Activated T-cell treated with anti-CD3 and anti-CD28 coated beads, Interleukin-2, amount 50 U/mL, for 4 hours (primary cell): ENCODE data around the gene CD34. TPM values are rescaled to one million over a fixed set of nuclear protein-coding genes. Genes with fewer than 3 reads are reported as not detected.
"Not testable (repeated sequence)": the region's sequence is repeated elsewhere in the genome, so short reads cannot be mapped to it uniquely, and the experiment has no call there.

ENCODE experiments used
- ATAC-seq, 2 donors: fragments of 200-7000 bp; cut with Tn5 transposase; one replicate each; pipeline ENCODE4 v1.10.0; 2021
- DNase-seq: peaks from one replicate; pipeline ENCODE4 v3.0.0-alpha.2; 2020
- H3K27me3 Mint-ChIP-seq: one replicate; pipeline ENCODE4 v1.8.0; 2021; ENCODE audit warnings: low read depth, mixed read lengths
- H3K36me3 Mint-ChIP-seq: one replicate; pipeline ENCODE4 v1.8.0; 2022; ENCODE audit warnings: mixed read lengths; ENCODE audit not compliant: insufficient read depth
- H3K4me1 Mint-ChIP-seq: one replicate; pipeline ENCODE4 v1.8.0; 2021; ENCODE audit warnings: low read depth, mixed read lengths
- H3K4me3 Mint-ChIP-seq: one replicate; pipeline ENCODE4 v1.8.0; 2021; ENCODE audit warnings: mild to moderate bottlenecking, moderate library complexity, mixed read lengths
- H3K9me3 Mint-ChIP-seq: one replicate; pipeline ENCODE4 v1.8.0; 2021; ENCODE audit warnings: mixed read lengths
- total RNA-seq, 3 donors: library from RNA; stranded (reverse); gene quantifications; one replicate each; pipeline ENCODE4 v1.2.1, GENCODE V29; 2021

CD34 gene
- total RNA-seq, 3 donors from 2014 or later: 0.05 to 0.20 (median 0.08) TPM

- ATAC-seq (peak in 1 of 2 donors; percentile 6), DNase-seq (no peak)
- H3K9me3 Mint-ChIP-seq: no peaks in the 10 kb centered on the region
- peak overlapping the region; percentile 84 for H3K4me3 Mint-ChIP-seq
- peaks cover 5% of the 10 kb centered on the region for H3K27me3 Mint-ChIP-seq
- no peaks in the 10 kb centered on the region for H3K36me3 Mint-ChIP-seq
- peaks cover 41% of the 10 kb centered on the region for H3K4me1 Mint-ChIP-seq
Measured at GRCh38 chr1:207883660-207884250, 27.2 kb downstream of the CD34 start.

- ATAC-seq (peak; percentile 75 to 78), DNase-seq (no peak)
- H3K4me1 Mint-ChIP-seq: peaks cover 39% of the 10 kb centered on the region
- H3K27me3 Mint-ChIP-seq: peaks cover 5% of the 10 kb centered on the region
- no peaks in the 10 kb centered on the region for H3K36me3 Mint-ChIP-seq
- no peaks in the 10 kb centered on the region for H3K9me3 Mint-ChIP-seq
- peak overlapping the region; percentile 84 for H3K4me3 Mint-ChIP-seq
Measured at GRCh38 chr1:207883104-207883651, 27.7 kb downstream of the CD34 start.

GRCh38 chr1:207882692-207883091 lies 28.2 kb downstream of the CD34 start:
- DNase-seq: no peak
- H3K27me3 Mint-ChIP-seq: peaks cover 5% of the 10 kb centered on the region
- H3K9me3 Mint-ChIP-seq: no peaks in the 10 kb centered on the region
- ATAC-seq: peak; percentile 16 to 19
- H3K36me3 Mint-ChIP-seq: no peaks in the 10 kb centered on the region
- peaks cover 40% of the 10 kb centered on the region for H3K4me1 Mint-ChIP-seq
- H3K4me3 Mint-ChIP-seq: peak overlapping the region; percentile 84

GRCh38 chr1:207878939-207879338 lies 32.0 kb downstream of the CD34 start:
- H3K4me3 Mint-ChIP-seq: no peak overlapping the region
- ATAC-seq (no peak), DNase-seq (no peak)
- peaks cover 50% of the 10 kb centered on the region for H3K4me1 Mint-ChIP-seq
- H3K9me3 Mint-ChIP-seq: no peaks in the 10 kb centered on the region
- H3K36me3 Mint-ChIP-seq: no peaks in the 10 kb centered on the region
- no peaks in the 10 kb centered on the region for H3K27me3 Mint-ChIP-seq

- DNase-seq, H3K36me3 Mint-ChIP-seq, ATAC-seq, H3K9me3 Mint-ChIP-seq, H3K4me3 Mint-ChIP-seq, H3K27me3 Mint-ChIP-seq: not testable (repeated sequence)
- H3K4me1 Mint-ChIP-seq: peaks cover 51% of the 10 kb centered on the region
Measured at GRCh38 chr1:207877914-207878313, 33.0 kb downstream of the CD34 start.

- no peak for DNase-seq
- H3K9me3 Mint-ChIP-seq: no peaks in the 10 kb centered on the region
- H3K4me1 Mint-ChIP-seq: peaks cover 56% of the 10 kb centered on the region
- no peaks in the 10 kb centered on the region for H3K36me3 Mint-ChIP-seq
- no peak overlapping the region for H3K4me3 Mint-ChIP-seq
- ATAC-seq: no peak
- no peaks in the 10 kb centered on the region for H3K27me3 Mint-ChIP-seq
Measured at GRCh38 chr1:207876131-207876530, 34.8 kb downstream of the CD34 start.

GRCh38 chr1:207875532-207875931 lies 35.4 kb downstream of the CD34 start:
- Mint-ChIP-seq H3K36me3 (no peaks in the 10 kb centered on the region), H3K27me3 (no peaks in the 10 kb centered on the region), H3K4me3 (no peak overlapping the region), H3K9me3 (no peaks in the 10 kb centered on the region), H3K4me1 (peaks cover 62% of the 10 kb centered on the region)
- ATAC-seq (no peak), DNase-seq (no peak)

- Mint-ChIP-seq H3K9me3 (no peaks in the 10 kb centered on the region), H3K36me3 (no peaks in the 10 kb centered on the region), H3K27me3 (no peaks in the 10 kb centered on the region), H3K4me1 (peaks cover 71% of the 10 kb centered on the region), H3K4me3 (peak overlapping the region; percentile 60)
- ATAC-seq (peak; percentile 30 to 35), DNase-seq (no peak)
Measured at GRCh38 chr1:207873055-207873890, 37.7 kb downstream of the CD34 start.

GRCh38 chr1:207872621-207873020 lies 38.3 kb downstream of the CD34 start:
- no peaks in the 10 kb centered on the region for H3K9me3 Mint-ChIP-seq
- H3K27me3 Mint-ChIP-seq: no peaks in the 10 kb centered on the region
- H3K36me3 Mint-ChIP-seq: no peaks in the 10 kb centered on the region
- DNase-seq (no peak), ATAC-seq (no peak)
- H3K4me1 Mint-ChIP-seq: peaks cover 73% of the 10 kb centered on the region
- peak overlapping the region; percentile 60 for H3K4me3 Mint-ChIP-seq

- peaks cover 3% of the 10 kb centered on the region for H3K36me3 Mint-ChIP-seq
- DNase-seq (no peak), ATAC-seq (no peak)
- H3K27me3 Mint-ChIP-seq: no peaks in the 10 kb centered on the region
- no peaks in the 10 kb centered on the region for H3K9me3 Mint-ChIP-seq
- H3K4me3 Mint-ChIP-seq: peak overlapping the region; percentile 14
- peaks cover 82% of the 10 kb centered on the region for H3K4me1 Mint-ChIP-seq
Measured at GRCh38 chr1:207871117-207871649, 39.7 kb downstream of the CD34 start.

GRCh38 chr1:207870306-207871031 lies 40.5 kb downstream of the CD34 start:
- peaks cover 8% of the 10 kb centered on the region for H3K36me3 Mint-ChIP-seq
- ATAC-seq: no peak
- H3K27me3 Mint-ChIP-seq: no peaks in the 10 kb centered on the region
- H3K4me3 Mint-ChIP-seq: peak overlapping the region; percentile 87
- H3K9me3 Mint-ChIP-seq: no peaks in the 10 kb centered on the region
- DNase-seq: no peak
- peaks cover 81% of the 10 kb centered on the region for H3K4me1 Mint-ChIP-seq

GRCh38 chr1:207869859-207870258 lies 41.1 kb downstream of the CD34 start:
- H3K9me3 Mint-ChIP-seq: no peaks in the 10 kb centered on the region
- H3K36me3 Mint-ChIP-seq: peaks cover 8% of the 10 kb centered on the region
- no peaks in the 10 kb centered on the region for H3K27me3 Mint-ChIP-seq
- DNase-seq (no peak), ATAC-seq (no peak)
- H3K4me1 Mint-ChIP-seq: peaks cover 81% of the 10 kb centered on the region
- H3K4me3 Mint-ChIP-seq: peak overlapping the region; percentile 87

- ATAC-seq (peak; percentile 67 to 69), DNase-seq (peak; percentile 61)
- H3K9me3 Mint-ChIP-seq: no peaks in the 10 kb centered on the region
- H3K36me3 Mint-ChIP-seq: peaks cover 8% of the 10 kb centered on the region
- no peaks in the 10 kb centered on the region for H3K27me3 Mint-ChIP-seq
- peak overlapping the region; percentile 92 for H3K4me3 Mint-ChIP-seq
- peaks cover 85% of the 10 kb centered on the region for H3K4me1 Mint-ChIP-seq
Measured at GRCh38 chr1:207868774-207869721, 41.9 kb downstream of the CD34 start.
